ENCODE data around the gene RNF168.

- no peak for TF ChIP-seq CTCF (IDR thresholded peaks at IDR 0.05)
- no peak for TF ChIP-seq POLR2AphosphoS5 (IDR thresholded peaks at IDR 0.05)
These were observed 13.7 kb upstream of the RNF168 start for GRCh38 chr3:196517162-196517800.
